GM11168 (cell line): ENCODE data around the gene ATP5PD.
"Not testable (repeated sequence)": the region's sequence is repeated elsewhere in the genome, so short reads cannot be mapped to it uniquely, and the experiment has no call there.

Experiments
- in situ Hi-C: fragments of 300-500 bp; cut with MboI; formaldehyde crosslinking; loops from one replicate; pipeline ENCODE4 v1.12.0; 2022; ENCODE audit warnings: low sequenced_read_pairs; ENCODE audit not compliant: unreplicated experiment

ATP5PD gene

DNA sequence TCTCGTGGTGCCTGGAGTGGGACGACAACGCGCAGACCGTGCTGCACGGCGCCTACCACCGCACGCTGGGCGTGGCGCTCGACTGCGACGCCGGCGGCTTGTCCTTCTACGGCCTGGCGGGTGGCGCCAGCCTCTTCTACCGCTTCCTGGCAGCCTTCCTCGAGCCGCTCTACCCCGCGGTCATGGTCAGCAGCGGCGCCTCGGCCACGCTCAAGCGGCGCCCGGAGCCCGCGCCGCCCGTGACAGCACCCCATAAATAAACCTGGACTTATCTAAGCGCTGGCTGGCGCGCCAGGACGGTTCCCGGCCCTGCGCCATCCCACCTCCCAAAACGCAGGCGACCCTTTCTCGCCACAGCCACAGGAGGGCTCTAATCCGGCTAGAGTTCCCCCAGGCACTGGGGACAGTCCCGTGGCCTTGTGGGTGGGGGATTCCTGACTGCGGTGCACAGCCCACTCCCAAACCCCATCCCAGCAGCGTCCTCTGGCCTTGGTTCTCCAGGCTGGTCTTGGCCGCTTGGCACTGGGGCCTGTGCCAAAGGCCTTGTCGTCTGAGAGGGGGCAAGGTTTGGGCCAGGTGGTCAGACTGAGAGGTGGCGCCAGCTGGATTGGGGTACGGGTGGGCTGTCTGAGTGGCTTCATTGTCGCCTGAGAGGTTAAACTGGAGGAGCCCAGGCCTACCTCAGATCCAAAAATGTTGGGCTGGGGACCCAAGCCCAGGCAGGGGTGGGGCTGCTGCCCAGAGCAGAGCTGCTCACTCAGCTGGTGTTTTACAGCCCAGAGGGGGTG is 30.9 kb upstream of the ATP5PD start:
- in situ Hi-C loops = no loop called here

DNA sequence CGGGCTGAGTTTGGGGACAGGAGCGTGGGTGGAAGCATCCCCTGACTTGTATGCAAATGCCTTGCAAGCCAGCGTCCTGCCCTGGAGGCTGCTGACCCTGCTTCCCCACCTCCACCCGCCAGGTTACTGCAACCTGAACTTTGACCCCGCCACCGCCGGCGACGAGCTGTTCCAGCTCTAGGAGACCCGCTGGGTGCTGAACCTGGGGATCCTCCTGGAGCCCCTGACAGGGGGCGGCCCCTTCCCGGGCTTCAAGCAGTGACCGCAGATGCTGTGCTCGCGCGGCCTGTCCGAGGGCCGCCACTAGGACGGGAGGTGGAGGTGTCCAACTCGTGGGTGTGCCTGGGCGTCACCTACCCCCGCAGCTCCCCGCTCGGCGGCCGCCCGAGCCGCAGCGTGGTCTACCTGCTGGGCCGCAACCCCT is 30.3 kb upstream of the ATP5PD start:
- in situ Hi-C loops = no loop called here

- in situ Hi-C loops = no loop called here
These were observed 29.0 kb upstream of the ATP5PD start for GRCh38 chr17:75075597-75076336.

- in situ Hi-C loops = no loop called here
These were observed 27.8 kb upstream of the ATP5PD start for GRCh38 chr17:75074532-75074931.

DNA sequence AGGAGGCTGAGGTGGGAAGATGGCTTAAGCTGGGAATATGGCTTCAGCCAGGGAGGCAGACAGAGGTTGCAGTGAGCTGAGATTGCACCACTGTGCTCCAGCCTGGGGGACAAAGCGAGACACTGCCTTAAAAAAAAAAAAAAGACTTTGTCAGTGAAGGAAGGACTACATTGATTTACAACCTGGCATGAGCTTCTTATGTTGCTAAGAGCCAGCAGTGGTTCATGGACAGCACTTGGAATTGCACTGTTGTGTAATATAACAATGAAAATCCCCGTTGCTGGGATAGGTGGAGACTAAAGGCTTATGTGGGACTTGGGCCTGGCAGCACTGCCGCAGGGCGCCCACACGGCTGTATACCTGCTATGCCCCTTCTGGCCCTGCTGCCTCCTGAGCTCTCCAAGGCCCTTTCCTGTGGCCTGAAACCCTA is 26.9 kb upstream of the ATP5PD start:
- in situ Hi-C loops = no loop called here

- in situ Hi-C loops = not testable (repeated sequence)
These were observed 26.1 kb upstream of the ATP5PD start for GRCh38 chr17:75072909-75073308.

DNA sequence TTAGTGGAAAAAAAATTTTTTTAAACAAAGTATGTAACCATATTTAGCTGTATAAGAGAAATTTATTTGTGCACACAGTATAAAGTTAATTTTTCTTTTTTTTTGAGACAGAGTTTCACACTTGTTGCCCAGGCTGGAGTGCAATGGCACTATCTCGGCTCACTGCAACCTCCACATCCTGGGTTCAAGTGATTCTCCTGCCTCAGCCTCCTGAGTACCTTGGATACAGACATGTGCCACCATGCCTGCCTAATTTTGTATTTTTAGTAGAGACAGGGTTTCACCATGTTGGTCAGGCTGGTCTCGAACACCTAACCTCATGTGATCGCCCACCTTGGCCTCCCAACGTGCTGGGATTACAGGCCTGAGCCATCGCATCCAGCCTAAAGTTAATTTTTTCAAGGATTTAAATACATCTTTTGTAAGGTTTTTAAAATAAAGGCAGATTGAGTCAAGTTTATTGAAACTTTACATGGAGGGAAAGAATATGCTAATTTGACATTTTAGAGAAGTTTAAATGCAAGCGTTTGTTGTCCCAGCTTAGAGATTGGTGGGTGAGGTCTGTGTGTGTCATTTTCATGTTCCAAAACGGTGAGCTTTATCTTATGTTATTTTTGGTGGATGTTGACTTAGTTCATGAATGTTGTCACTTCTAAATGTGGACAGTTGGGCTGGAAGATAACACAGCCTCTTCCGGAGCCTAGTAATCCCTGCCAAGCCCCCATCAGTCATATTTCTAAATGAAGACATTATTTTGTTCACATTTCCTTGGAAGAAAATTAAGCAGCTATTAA is 24.9 kb upstream of the ATP5PD start:
- in situ Hi-C loops = not testable (repeated sequence)

GRCh38 chr17:75069783-75070182 is 23.0 kb upstream of the ATP5PD start:
- in situ Hi-C loops = no loop called here

- in situ Hi-C loops = no loop called here
These were observed 22.0 kb upstream of the ATP5PD start for GRCh38 chr17:75068750-75069149.

- in situ Hi-C loops = no loop called here
These were observed 21.1 kb upstream of the ATP5PD start for GRCh38 chr17:75067856-75068255.

DNA sequence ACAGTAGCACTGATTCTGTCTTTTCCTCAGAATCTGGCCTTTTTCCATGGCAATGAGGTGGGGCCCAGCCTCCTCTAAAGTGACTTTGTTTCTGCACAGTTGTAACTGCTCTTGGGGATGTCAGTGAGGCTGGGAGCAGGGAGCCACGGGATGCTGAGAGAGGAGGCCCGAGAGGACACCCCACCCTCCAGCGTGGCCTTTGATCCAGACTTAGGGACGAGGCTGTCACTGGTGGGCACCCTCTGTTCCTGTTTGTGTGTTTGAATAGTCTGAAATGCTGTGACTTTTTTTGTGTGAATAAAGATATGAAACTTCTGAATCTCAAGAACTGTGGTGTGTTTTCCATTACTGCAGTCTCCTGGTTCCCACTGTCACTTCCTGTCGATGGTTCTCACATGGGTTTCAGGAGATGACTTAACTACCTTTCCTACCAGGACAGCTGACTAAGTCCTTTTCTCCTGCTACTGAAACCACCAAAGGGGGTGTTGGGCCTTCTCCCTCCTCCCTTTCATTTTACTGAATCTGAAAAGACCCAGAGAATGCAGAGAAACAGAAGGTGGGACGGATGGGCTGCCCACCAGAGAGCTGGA is 18.9 kb upstream of the ATP5PD start:
- in situ Hi-C loops = no loop called here

DNA sequence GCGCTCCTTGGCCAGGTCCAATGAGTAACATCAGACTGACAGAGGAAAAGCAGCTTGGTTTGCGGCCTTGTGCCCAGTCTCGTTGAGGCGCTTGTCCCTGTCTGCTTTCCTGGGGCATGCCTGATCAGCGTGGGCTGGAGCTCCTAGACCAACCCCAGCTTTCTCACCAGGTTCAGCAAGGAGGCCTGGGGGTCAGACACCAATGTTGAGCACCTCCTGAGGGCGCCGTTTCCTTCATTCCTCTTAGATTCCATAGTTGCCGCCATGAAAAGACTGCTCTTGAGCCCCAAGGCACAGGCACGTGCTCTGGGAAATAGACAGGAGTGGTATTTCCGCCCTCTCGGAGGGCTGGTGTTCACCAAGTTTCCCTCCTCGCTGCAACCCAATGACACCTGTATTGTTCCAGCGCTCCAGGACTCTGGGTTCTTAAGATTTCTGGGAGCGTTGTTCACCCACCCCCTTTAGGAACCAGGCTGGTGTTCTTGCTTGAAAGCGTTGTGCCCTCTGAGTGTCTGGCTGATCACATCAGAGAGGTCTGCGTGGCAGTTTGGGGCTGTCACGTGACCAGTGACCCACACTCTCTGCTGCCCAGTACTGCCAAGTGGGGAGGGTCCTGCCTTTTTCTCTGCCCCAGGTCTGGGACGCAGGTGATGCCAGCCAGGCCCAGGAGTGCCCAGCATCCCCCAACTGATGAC is 18.2 kb upstream of the ATP5PD start:
- in situ Hi-C loops = no loop called here

- in situ Hi-C loops = no loop called here
These were observed 17.7 kb upstream of the ATP5PD start for GRCh38 chr17:75064460-75064859.

GRCh38 chr17:75064040-75064439 is 17.3 kb upstream of the ATP5PD start:
- in situ Hi-C loops = no loop called here

DNA sequence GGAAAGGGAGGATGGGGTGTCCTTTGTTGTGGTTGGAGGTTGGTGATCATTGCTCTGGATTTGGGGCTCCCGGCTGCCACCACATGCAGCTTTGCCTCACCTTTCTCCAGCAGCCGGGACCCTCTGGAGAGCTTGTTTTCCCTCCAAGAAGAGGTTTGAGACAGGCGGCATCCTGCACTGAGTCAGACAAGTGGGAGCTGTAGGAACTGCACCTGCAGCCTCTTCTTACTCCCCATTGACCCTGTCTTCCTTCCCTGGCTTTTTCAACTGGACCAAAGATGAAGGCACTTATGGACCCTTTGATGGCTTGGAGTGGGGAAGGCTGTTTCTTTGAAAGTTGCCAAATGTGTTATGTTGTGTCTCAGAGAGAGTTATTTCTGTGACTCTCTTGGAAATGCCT is 16.9 kb upstream of the ATP5PD start:
- in situ Hi-C loops = no loop called here

DNA sequence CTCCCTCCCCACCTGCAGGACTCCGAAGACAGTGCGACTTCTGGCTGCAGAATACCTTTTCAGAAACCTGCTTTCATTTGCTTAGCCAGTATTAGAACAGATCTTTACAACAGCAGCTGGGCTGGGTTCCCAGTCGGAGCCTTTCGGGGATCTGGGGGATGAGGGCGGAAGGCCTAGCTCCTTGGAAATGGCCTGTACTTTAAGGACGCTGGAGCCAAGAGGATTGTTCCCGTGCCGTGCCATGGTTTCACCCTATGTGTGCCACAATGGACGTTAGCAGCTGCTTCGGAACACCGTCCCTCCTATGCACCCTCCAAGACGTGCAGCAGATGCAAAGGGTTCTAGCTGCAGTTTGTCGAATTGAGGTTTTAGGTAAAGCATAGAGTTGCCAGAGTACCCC is 16.4 kb upstream of the ATP5PD start:
- in situ Hi-C loops = no loop called here

GRCh38 chr17:75061618-75062017 is 14.8 kb upstream of the ATP5PD start:
- in situ Hi-C loops = no loop called here

DNA sequence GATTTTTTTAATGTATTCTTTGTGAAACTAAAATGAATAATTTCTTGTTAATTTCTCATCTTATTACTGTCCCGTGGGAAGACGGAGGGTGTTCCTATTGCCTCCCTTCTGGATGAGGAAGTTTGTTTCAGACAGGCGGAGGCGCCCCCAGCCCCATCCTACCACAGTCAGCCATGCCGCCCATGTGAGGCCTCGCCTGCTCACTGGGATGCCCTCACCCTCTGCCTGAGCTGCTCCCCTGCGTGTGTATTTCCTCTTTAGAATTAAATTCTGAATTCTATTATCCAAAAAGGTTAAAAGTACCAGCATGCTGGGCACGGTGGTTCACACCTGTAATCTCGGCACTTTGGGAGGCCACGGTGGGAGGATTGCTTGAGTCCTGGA is 14.3 kb upstream of the ATP5PD start:
- in situ Hi-C loops = no loop called here

- in situ Hi-C loops = no loop called here
These were observed 13.8 kb upstream of the ATP5PD start for GRCh38 chr17:75060434-75061054.
